Loucy (cell line): Measurements from ENCODE around the gene ARHGEF12.

Experiments
- CTCF ChIP-seq: fragments of 200-600 bp; sonication (generic); conservative IDR thresholded peaks from 2 replicates; pipeline ENCODE4 v1.5.1; 2014; ENCODE audit warnings: mild to moderate bottlenecking, antibody characterized with exemption, low read length
- EZH2phosphoT487 ChIP-seq: fragments of 200-600 bp; IDR thresholded peaks from 2 replicates; pipeline ENCODE4 v1.6.1; 2018; ENCODE audit warnings: antibody characterized with exemption, mild to moderate bottlenecking, moderate library complexity, borderline replicate concordance

- TF ChIP-seq EZH2phosphoT487: no peak
- TF ChIP-seq CTCF: no peak
Measured at GRCh38 chr11:120517801-120518291, 181.6 kb downstream of the ARHGEF12 start.
